NCI-H774 (cell line): ENCODE results near the gene CLDN24.

ENCODE experiments used
- DNase-seq: peaks from one replicate; lab custom pipeline; 2025; lab: John Stamatoyannopoulos, UW

Gene CLDN24

GRCh38 chr4:183284258-183284785, 37.9 kb downstream of the CLDN24 start:
- DNase-seq, result no peak

- DNase-seq, result no peak
Measured at GRCh38 chr4:183276106-183276505, 46.1 kb downstream of the CLDN24 start.

GRCh38 chr4:183272384-183272783, 49.8 kb downstream of the CLDN24 start:
- DNase-seq, result no peak
